Stimulated activated naive B cell treated with anti-CD40 and anti-IgM and Interleukin-4, amounts not matched to agents 10 μg/mL and 1 μg/mL and 100 μg/mL, for 72 hours (primary cell): ENCODE data around the gene PAFAH2.
A peak's percentile ranks its signal among the peaks of the same experiment; 100 is the strongest.

Source experiments
- ATAC-seq, 2 donors: fragments of 150-1000 bp; cut with Tn5 transposase; replicated peaks; 2 replicates each; pipeline ENCODE4 v1.10.0; 2021; ENCODE audit warnings: moderate library complexity in 1 of 2
- DNase-seq: peaks from one replicate; pipeline ENCODE4 v3.0.0; 2021
- H3K27ac Mint-ChIP-seq: one replicate; pipeline ENCODE4 v1.8.0; 2022; ENCODE audit warnings: mild to moderate bottlenecking, mixed read lengths
- H3K27me3 Mint-ChIP-seq, 2 donors: one replicate each; pipeline ENCODE4 v1.8.0; 2022; ENCODE audit warnings: mixed read lengths in 2 of 2
- H3K36me3 Mint-ChIP-seq, 2 donors: one replicate each; pipeline ENCODE4 v1.8.0; 2022; ENCODE audit warnings: mixed read lengths in 2 of 2, mild to moderate bottlenecking in 1 of 2
- H3K4me1 Mint-ChIP-seq, 2 donors: one replicate each; pipeline ENCODE4 v1.8.0; 2022; ENCODE audit warnings: mixed read lengths in 2 of 2, mild to moderate bottlenecking in 1 of 2
- H3K4me3 Mint-ChIP-seq, 2 donors: one replicate each; pipeline ENCODE4 v1.8.0; 2022; ENCODE audit warnings: mild to moderate bottlenecking in 2 of 2, mixed read lengths in 2 of 2, moderate library complexity in 1 of 2
- H3K9me3 Mint-ChIP-seq, 2 donors: one replicate each; pipeline ENCODE4 v1.8.0; 2022; ENCODE audit warnings: mixed read lengths in 2 of 2, mild to moderate bottlenecking in 1 of 2

PAFAH2 gene

DNA sequence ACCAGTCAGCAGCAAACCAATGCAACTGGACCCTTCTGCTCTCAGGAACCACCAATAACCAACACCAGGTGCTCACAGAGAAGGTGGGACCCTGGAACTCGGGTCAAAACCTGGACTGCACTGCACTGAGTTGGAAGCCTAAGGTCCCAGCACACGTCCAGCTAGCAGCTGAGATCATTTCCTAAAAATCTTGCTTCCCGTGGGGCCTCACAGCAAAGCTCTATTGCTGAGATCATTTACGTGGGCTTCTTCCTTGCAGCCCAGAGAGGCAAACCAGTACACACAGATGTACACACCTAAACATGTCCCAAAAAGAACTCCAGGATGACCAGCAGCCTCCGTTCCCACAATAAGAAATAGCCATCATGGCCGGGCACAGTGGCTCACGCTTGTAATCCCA lies 68.8 kb downstream of the PAFAH2 start:
- Mint-ChIP-seq H3K4me3 (no peak overlapping the region), H3K27ac (no peak overlapping the region), H3K27me3 (peaks cover 8 to 35% of the 10 kb centered on the region in 2 donors), H3K4me1 (peaks cover 5 to 21% of the 10 kb centered on the region in 2 donors), H3K9me3 (no peaks in the 10 kb centered on the region), H3K36me3 (no peaks in the 10 kb centered on the region)
- DNase-seq (no peak), ATAC-seq (no peak)

- Mint-ChIP-seq H3K27ac (no peak overlapping the region), H3K36me3 (no peaks in the 10 kb centered on the region), H3K4me3 (no peak overlapping the region), H3K9me3 (no peaks in the 10 kb centered on the region), H3K27me3 (peaks cover 15 to 39% of the 10 kb centered on the region in 2 donors), H3K4me1 (peaks cover 5 to 29% of the 10 kb centered on the region in 2 donors)
- DNase-seq = no peak
- no peak for ATAC-seq
Measured at GRCh38 chr1:25927521-25928265, 70.2 kb downstream of the PAFAH2 start.

GRCh38 chr1:25926731-25927496 lies 70.9 kb downstream of the PAFAH2 start:
- Mint-ChIP-seq H3K36me3 (no peaks in the 10 kb centered on the region), H3K27me3 (peaks cover 22 to 47% of the 10 kb centered on the region in 2 donors), H3K27ac (no peak overlapping the region), H3K4me3 (no peak overlapping the region), H3K9me3 (no peaks in the 10 kb centered on the region), H3K4me1 (peaks cover 10 to 34% of the 10 kb centered on the region in 2 donors)
- DNase-seq (no peak), ATAC-seq (no peak)

GRCh38 chr1:25924454-25924853 lies 73.4 kb downstream of the PAFAH2 start:
- peaks cover 30 to 57% of the 10 kb centered on the region in 2 donors for H3K27me3 Mint-ChIP-seq
- H3K9me3 Mint-ChIP-seq = no peaks in the 10 kb centered on the region
- ATAC-seq = no peak
- H3K4me3 Mint-ChIP-seq = no peak overlapping the region
- no peak overlapping the region for H3K27ac Mint-ChIP-seq
- no peak for DNase-seq
- no peaks in the 10 kb centered on the region for H3K36me3 Mint-ChIP-seq
- peaks cover 6 to 24% of the 10 kb centered on the region in 2 donors for H3K4me1 Mint-ChIP-seq

DNA sequence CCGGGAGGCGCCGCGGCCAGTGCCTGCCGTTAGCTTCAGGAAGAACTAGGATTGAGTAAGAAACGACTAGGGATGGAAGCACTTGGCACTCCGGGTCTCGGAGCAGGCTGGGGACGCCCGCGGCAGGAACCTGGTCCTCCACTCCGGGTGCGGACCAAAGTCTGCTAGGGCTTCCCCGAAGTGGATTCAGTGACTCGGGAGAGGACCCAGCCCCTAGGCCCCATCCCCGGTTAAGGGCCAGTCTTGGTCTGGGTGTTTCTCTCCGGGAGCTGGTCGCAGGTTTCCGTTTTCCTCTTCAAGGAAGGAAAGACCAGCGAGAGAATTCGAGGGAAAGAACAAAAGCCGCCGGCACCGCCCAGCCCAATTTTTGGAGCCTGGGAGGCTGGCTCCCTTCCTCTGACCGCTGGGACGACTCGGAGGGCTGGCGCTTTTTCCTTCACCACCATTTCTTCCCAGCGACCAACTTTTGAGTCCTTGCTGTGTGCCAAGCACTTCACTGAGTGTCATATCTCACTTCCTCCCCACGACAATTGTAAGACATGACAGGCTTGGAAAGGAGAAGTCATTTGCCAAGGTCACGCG lies 74.8 kb downstream of the PAFAH2 start:
- Mint-ChIP-seq H3K9me3 (no peaks in the 10 kb centered on the region), H3K36me3 (no peaks in the 10 kb centered on the region), H3K27me3 (peaks cover 31 to 57% of the 10 kb centered on the region in 2 donors), H3K4me3 (peak overlapping the region; percentile 81 to 89), H3K4me1 (peaks cover 6 to 24% of the 10 kb centered on the region in 2 donors), H3K27ac (peak overlapping the region; percentile 71)
- ATAC-seq (peak; percentile 59 to 67), DNase-seq (no peak)

- H3K27ac Mint-ChIP-seq = no peak overlapping the region
- ATAC-seq (peak; percentile 82 to 84), DNase-seq (peak; percentile 17)
Measured at GRCh38 chr1:25922056-25922970, 75.5 kb downstream of the PAFAH2 start.

DNA sequence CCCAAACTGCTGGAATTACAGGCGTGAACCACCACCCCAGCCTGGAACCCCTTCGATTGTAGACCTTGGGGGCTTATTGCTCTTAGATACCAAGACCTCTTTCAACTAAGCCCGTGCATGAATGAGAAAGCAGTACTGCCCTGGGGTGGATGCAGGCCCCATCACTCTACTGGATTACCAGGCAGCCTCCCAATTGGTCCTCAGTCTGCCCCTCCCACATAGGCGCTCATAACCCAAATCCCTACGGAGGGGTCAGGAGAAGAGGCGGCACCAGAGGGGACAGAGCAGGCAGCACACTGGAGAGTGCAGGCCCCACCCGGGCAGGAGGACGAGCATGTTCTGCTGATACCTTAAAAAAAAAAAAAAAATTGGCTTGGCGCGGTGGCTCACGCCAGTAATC lies 79.2 kb downstream of the PAFAH2 start:
- Mint-ChIP-seq H3K9me3 (no peaks in the 10 kb centered on the region), H3K4me3 (no peak overlapping the region), H3K4me1 (peaks cover 16 to 29% of the 10 kb centered on the region in 2 donors), H3K27me3 (peaks cover 23 to 24% of the 10 kb centered on the region in 2 donors), H3K36me3 (no peaks in the 10 kb centered on the region), H3K27ac (no peak overlapping the region)
- ATAC-seq = no peak
- no peak for DNase-seq

More at GRCh38 chr1:25922056-25922970, 75.5 kb downstream of the PAFAH2 start:
- H3K9me3 Mint-ChIP-seq = no peaks in the 10 kb centered on the region
- H3K27me3 Mint-ChIP-seq = peaks cover 33 to 56% of the 10 kb centered on the region in 2 donors
- no peaks in the 10 kb centered on the region for H3K36me3 Mint-ChIP-seq
- H3K4me1 Mint-ChIP-seq = peaks cover 6 to 24% of the 10 kb centered on the region in 2 donors
- peak overlapping the region; percentile 81 to 89 for H3K4me3 Mint-ChIP-seq

GRCh38 chr1:25917996-25918395 lies 79.9 kb downstream of the PAFAH2 start:
- DNase-seq = no peak
- no peaks in the 10 kb centered on the region for H3K36me3 Mint-ChIP-seq
- H3K27ac Mint-ChIP-seq = no peak overlapping the region
- no peak overlapping the region for H3K4me3 Mint-ChIP-seq
- ATAC-seq = no peak
- peaks cover 18 to 19% of the 10 kb centered on the region in 2 donors for H3K27me3 Mint-ChIP-seq
- H3K9me3 Mint-ChIP-seq = no peaks in the 10 kb centered on the region
- peaks cover 16 to 24% of the 10 kb centered on the region in 2 donors for H3K4me1 Mint-ChIP-seq

GRCh38 chr1:25916460-25916859 lies 81.4 kb downstream of the PAFAH2 start:
- no peaks in the 10 kb centered on the region for H3K9me3 Mint-ChIP-seq
- peaks cover 10 to 14% of the 10 kb centered on the region in 2 donors for H3K4me1 Mint-ChIP-seq
- no peak for DNase-seq
- no peak overlapping the region for H3K27ac Mint-ChIP-seq
- H3K4me3 Mint-ChIP-seq = no peak overlapping the region
- no peak for ATAC-seq
- no peaks in the 10 kb centered on the region for H3K36me3 Mint-ChIP-seq
- peaks cover 7 to 10% of the 10 kb centered on the region in 2 donors for H3K27me3 Mint-ChIP-seq

DNA sequence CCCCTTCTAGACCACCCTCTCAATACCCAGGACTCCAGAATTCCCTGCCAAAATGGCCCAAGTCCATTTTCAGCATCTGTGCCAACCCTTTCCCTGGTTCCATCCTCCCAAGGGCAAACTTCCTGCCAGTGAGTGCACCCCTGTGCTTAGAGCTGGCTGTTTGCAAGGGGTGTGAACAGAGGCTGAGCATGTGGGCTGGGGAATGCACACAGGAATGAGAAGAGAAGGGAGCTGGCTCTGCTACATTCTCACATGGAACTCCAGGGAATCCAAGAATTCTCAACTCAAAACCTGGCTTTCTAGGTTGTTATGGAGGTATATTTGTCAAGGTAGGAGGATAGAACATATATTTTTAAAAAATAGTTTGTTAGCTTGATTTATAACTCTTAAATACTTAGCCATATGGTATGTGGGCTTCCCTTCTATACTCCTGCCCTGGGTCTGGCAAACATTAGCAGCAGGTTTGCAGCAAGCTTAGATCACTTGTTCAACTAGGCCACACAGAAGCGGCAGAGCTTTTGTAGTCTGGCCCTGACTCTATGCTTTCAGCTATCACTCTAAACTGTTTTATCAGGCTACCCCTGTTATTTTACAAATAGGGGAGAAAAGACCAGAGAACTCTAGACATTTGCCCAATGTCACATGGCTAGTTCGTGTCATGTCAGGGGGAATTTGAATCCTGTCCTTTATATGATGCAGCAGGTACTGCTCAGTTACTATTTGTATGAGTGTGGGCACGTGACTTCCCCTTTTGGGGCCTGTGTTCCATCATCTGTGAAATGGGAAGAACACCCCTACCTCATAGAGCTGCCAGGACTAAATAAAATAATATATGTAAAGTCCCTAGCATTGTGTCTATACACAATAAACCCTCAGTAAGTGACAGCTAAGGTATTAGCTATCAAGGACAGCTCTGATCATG lies 83.5 kb downstream of the PAFAH2 start:
- Mint-ChIP-seq H3K9me3 (peaks cover 0 to 3% of the 10 kb centered on the region in 2 donors), H3K4me3 (no peak overlapping the region), H3K27ac (no peak overlapping the region), H3K27me3 (peaks cover 0 to 3% of the 10 kb centered on the region in 2 donors), H3K36me3 (no peaks in the 10 kb centered on the region), H3K4me1 (peaks cover 10 to 14% of the 10 kb centered on the region in 2 donors)
- peak; percentile 72 to 83 for ATAC-seq
- DNase-seq = no peak

- no peak for DNase-seq
- Mint-ChIP-seq H3K36me3 (no peaks in the 10 kb centered on the region), H3K27me3 (peaks cover 0 to 3% of the 10 kb centered on the region in 2 donors), H3K9me3 (peaks cover 0 to 3% of the 10 kb centered on the region in 2 donors), H3K4me3 (no peak overlapping the region), H3K27ac (no peak overlapping the region), H3K4me1 (peaks cover 10 to 14% of the 10 kb centered on the region in 2 donors)
- ATAC-seq = no peak
Measured at GRCh38 chr1:25913206-25913605, 84.7 kb downstream of the PAFAH2 start.

DNA sequence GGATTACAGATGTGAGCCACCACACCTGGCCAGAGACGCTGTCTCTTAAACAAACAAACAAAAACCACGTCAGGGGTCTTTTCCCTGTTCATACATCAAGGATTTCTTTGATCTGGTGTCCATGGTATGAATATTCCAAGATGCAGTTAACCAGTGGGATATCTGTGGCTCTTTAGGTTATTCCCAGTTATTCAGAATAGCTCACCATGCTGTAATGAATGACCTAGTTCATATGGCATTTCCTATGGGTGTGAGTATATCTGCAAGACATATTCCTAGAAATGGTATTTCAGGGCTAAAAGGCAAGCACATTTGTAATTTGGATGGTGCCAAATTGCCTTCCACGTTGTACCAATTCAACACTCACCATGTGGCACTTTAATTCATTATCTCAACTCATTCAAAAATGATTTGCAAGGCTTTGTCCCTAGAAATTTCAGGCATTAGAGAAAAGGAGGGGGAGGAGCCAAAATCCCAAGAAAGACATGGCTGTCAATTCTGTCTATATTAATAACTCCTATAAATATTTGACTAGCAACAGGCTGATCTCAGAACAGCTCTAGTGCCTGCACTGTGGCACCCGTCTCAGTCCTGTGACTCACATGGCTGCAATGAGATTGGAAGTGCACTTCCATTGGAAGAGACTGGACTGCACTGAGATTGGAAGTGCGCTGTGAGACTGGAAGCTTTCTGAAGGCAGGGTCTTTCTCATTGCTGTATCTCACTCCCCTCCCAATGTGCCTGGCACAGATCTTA lies 85.6 kb downstream of the PAFAH2 start:
- Mint-ChIP-seq H3K4me1 (peaks cover 10 to 18% of the 10 kb centered on the region in 2 donors), H3K27me3 (no peaks in the 10 kb centered on the region), H3K9me3 (peaks cover 0 to 3% of the 10 kb centered on the region in 2 donors), H3K36me3 (no peaks in the 10 kb centered on the region), H3K27ac (no peak overlapping the region), H3K4me3 (no peak overlapping the region)
- no peak for ATAC-seq
- DNase-seq = no peak
